GM19328 (cell line): ENCODE results near the gene RGS19.

Experiments used
- ATAC-seq: cut with Tn5 transposase; IDR thresholded peaks from one replicate; pipeline ENCODE4 v1.9.1; 2021; ENCODE audit warnings: mild to moderate bottlenecking, moderate library complexity; ENCODE audit not compliant: unreplicated experiment

The RGS19 gene

GRCh38 chr20:64077876-64078551 is 1.3 kb downstream of the RGS19 start:
- ATAC-seq, result no peak

DNA sequence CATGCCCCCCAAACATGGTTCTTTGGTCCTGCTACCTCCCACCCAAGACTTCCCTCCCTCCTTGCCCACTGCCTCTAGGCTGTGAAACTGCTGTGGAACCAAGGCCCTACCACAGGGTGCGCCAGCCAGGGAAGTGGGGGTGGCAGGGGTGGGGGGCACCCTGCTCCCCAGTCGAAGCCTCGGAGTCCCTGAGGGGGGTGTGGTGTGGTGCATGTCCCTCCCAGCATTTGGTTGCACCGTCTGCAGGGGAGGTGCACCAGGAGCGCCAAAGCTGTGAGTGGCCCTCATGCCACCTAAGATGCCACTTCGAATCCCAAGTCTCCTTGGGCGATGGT is 1.8 kb downstream of the RGS19 start:
- no peak for ATAC-seq

- no peak for ATAC-seq
Measured at GRCh38 chr20:64077094-64077493, 2.2 kb downstream of the RGS19 start.

DNA sequence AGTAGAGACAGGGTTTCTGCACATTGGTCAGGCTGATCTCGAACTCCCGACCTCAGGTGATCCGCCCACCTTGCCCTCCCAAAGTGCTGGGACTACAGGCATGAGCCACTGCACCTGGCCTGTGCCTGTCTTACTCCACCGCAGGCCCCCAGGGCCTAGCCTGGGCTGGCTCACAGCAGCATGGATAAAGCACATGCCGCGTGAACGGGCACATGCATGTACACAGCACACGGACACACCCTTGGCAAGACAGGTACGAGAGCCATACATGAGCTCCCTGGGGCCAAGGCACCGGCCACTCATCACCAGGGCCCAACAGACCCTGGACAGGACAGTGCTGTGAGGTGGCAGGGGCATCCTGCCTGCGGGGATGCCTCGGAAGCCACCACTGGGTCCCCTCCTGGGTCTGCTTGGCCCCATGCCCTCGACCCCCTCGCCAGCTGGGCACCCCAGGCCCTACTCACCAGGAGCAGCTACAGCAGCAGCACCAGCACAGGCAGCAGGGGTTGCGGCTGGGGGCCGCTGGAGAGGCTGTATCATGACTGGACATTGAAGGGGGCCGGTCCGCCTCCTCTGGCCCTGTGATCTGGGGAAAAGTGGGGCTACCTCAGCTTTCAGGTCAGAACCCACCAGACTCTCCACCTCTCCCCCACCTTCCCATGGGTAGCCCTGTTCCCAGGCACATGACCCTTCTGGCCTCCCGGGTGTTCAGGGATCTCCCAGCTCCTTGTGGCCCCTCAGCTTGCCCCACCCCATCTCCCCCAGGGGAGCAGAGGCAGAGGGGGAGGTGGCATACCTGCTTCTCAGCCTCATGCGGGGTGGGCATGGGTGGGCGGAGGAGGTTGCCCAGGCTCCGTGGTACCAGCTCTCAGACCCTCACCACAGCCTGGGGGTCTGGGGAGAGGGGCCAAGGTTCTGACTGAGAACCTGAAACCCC is 3.0 kb downstream of the RGS19 start:
- ATAC-seq, result no peak

- ATAC-seq, result no peak
Measured at GRCh38 chr20:64075556-64075955, 3.8 kb downstream of the RGS19 start.

GRCh38 chr20:64074963-64075362 is 4.4 kb downstream of the RGS19 start:
- no peak for ATAC-seq

- no peak for ATAC-seq
Measured at GRCh38 chr20:64074184-64074789, 5.0 kb downstream of the RGS19 start.

DNA sequence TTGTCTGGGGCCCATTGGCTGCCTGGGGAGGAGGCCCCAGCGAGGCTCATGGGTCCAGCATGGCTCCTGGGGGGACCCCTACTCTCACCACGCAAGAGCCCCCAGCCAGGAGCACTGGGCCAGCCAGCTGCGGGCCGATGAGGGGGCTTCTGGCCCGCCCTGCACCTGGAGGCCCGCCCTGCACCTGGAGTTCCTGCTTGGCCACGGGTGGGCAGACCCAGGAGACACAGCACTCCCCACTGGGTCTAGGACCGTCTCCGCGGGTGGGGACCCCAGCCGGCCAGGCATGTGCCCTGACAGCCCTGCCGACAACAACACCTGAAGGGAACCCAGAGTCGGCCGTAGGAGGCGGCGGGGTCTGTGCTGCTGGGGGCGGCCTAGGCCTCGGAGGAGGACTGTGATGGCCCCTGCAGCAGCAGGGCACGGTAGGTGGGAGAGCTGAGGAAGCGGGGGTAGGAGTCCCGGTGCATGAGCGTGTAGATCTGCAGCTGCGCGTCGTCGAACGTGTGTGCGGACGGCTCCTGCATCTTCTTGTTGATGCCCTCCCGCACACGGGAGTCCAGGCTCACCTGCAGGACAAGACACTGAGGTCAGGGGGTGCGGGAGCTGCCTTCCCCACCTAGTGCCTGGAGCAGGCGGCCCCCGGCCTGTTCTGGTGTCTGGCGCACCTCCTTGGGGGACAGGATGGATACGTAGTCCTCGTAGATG is 5.7 kb downstream of the RGS19 start:
- ATAC-seq, result no peak

DNA sequence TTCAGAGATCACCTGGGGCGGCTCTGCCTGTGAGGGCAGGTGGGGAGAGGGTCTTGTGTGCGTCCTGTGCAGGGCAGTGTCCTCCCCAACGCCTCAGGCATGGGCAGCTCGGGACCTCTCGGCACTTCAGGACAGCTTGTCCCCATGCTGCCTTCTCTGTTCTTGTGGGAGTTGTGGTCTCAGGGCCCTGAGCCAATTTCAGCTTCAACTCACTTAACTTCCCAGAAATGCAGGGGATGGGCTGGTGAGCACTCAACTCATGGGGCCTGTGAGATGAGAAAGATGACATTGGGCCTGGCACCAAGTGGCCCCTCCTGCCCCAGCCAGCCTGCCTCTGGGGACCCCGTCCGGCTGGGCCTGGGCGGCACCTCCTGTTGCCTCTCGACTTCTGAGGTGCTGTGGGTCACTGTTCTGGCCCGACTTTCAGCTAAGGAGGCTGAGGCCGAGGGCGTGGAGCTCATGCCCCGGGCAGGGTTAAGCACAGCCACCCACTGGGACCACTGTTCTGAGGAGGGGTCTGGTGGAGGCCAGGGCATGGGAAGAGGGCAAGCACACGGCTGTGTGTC is 6.7 kb downstream of the RGS19 start:
- no peak for ATAC-seq

- ATAC-seq, result no peak
Measured at GRCh38 chr20:64071341-64072332, 7.7 kb downstream of the RGS19 start.

- ATAC-seq, result no peak
Measured at GRCh38 chr20:64070244-64070993, 8.9 kb downstream of the RGS19 start.

DNA sequence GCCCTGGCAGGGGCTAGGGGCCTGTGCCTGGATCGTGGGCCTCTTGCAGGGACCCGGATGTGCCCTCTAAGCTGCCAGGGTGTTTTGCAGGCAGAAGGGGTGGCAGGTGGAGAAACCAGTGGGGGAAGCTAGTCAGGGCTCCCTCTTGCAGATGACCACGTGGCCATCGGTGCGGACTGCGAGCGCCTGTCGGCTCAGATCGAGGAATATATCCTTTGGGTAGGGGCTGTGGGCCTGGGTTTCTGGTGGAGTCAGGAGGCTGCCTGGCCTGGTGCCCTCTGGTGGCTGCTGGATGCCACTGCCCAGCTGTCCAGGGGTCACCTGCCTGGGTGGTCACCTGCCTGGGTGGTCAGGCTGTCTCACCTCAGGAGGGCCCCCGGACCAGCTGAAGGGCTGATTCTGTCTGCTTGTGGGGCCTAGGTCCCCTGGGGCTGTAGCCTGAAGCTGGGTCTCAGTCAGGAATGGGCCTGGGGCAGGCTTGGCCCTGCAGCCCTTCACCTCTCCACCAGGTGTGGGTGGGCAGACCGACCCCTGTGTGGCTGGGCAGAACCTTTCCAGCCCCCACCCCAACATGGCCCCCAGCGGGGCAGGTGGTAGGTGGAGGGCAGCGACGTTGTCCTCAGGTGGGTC is 9.6 kb downstream of the RGS19 start:
- no peak for ATAC-seq

DNA sequence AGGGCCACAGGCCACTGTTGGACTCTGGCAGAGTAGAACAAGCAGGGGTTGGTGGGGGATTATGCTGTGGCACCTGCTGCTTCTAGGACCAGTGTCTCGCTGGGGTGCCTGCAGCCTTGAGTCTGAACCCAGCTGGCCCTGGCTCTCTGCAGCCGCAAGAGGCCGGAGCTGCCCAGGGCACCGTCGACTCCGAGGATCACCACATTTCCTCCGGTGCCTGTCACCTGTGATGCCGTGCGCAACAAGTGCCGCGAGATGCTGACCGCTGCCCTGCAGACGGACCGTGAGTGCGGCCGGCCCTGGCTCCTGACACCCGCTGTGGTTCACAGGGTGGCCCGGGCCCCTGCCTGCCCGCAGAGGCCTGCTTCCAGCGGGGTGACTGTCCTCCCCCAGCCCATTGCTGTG is 10.1 kb downstream of the RGS19 start:
- no peak for ATAC-seq

GRCh38 chr20:64068386-64069208 is 10.7 kb downstream of the RGS19 start:
- ATAC-seq, result no peak

DNA sequence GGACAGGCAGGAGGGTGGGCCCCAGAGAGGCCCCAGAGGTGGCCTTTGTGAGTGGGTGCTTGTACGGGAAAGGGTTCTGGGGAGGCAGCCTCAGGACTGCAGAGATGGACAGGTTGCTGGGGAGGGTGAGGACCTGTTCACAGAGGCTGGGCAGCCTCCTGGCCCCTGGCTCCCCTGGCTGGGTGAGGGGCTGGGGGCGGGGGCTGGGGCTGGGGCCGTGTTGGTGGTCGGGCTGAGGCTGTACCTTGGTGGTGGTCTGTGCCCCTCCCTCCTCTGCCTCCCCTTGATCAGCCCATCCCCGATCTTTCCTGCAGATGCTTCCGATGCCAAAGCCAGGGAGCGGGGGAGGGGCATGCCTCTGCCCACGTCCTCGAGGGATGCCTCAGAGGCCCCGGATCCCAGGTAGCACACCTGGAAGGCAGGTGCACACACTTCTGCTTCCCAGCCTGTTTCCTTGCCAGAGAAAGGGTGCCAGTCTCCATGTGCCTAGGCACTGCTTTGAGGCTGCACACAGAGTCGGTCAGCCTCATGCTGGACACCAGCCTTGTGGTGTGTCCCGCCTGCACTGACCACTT is 11.5 kb downstream of the RGS19 start:
- no peak for ATAC-seq

DNA sequence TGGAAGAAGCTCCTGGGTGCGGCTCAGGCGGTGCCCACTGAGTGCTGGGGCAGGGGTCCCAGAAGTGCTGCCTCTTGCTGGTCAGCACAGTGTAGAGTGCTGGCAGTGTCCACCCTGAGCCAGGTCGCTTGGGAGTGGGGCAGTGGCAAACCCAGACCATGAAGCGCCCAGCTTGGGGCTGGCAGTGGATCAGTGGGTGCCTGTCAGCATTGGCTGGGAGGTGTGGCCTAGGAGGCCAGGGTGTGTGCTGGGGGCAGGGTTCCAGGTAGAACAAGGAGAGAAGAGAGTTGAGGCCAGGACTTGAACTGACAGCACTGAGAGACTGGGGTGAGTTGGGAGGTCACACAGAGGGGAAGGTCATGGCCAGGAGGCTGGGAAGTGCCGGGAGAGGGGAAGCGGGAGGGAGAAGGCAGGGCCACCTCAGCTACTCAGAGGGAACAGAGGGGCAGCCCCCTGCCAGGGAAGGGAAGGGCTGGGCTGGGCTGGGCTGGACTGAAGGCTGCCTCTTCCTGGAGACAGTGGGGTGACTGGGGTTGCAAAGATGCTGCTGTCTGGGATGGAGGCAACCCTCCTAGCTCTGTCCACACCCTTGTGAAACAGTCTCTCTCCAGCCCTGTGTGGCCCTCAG is 12.2 kb downstream of the RGS19 start:
- no peak for ATAC-seq

GRCh38 chr20:64065974-64066343 is 13.4 kb downstream of the RGS19 start:
- no peak for ATAC-seq
